Panc1 (cell line): Measurements from ENCODE around the gene ZNF281.
A peak's percentile ranks its signal among the peaks of the same experiment; 100 is the strongest.

ENCODE experiments used
- CTCF ChIP-seq: fragments of 450-650 bp; IDR thresholded peaks from 2 replicates; pipeline ENCODE4 v1.5.1; 2017; ENCODE audit warnings: mild to moderate bottlenecking
- POLR2AphosphoS5 ChIP-seq: IDR thresholded peaks from 2 replicates; pipeline ENCODE4 v1.6.1; 2012; ENCODE audit warnings: mild to moderate bottlenecking, low read depth, low read length, moderate library complexity
- REST ChIP-seq, 2 experiments: IDR thresholded peaks; 2 replicates each; pipeline ENCODE4 v1.6.1; 2011 to 2012; ENCODE audit warnings: low read depth in 2 of 2, control low read depth in 1 of 2, low read length in 1 of 2, mild to moderate bottlenecking in 1 of 2, moderate library complexity in 1 of 2; ENCODE audit not compliant: insufficient read depth in 1 of 2
- SIN3A ChIP-seq: IDR thresholded peaks from 2 replicates; pipeline ENCODE4 v1.6.1; 2012; ENCODE audit warnings: low read depth, mild to moderate bottlenecking, low read length, moderate library complexity, borderline replicate concordance; ENCODE audit not compliant: insufficient read depth
- TCF7L2 ChIP-seq: IDR thresholded peaks from 2 replicates; pipeline ENCODE4 v1.6.1; 2011; ENCODE audit warnings: mild to moderate bottlenecking, low read depth, low read length, inconsistent platforms

- TF ChIP-seq CTCF (no peak), POLR2AphosphoS5 (peak; percentile 88; the same call in 1 of the 2 replicates), SIN3A (no peak), REST (IDR thresholded peaks at IDR 0.05; ENCODE audit: insufficient read depth in 1 of 2, low read depth in 2 of 2, low read length in 1 of 2) (no peak), TCF7L2 (no peak)
These were observed at the start of gene ZNF281 for GRCh38 chr1:200409761-200410565.
